Measurements from ENCODE around the gene KRT6C. TPM values are rescaled to one million over a fixed set of nuclear protein-coding genes. Genes with fewer than 3 reads are reported as not detected.
A peak's percentile ranks its signal among the peaks of the same experiment; 100 is the strongest.
"Not testable (repeated sequence)": the region's sequence is repeated elsewhere in the genome, so short reads cannot be mapped to it uniquely, and the experiment has no call there.

The KRT6C gene
- total and polyA plus RNA-seq, 2 experiments from 2014 or later, result not detected

DNA sequence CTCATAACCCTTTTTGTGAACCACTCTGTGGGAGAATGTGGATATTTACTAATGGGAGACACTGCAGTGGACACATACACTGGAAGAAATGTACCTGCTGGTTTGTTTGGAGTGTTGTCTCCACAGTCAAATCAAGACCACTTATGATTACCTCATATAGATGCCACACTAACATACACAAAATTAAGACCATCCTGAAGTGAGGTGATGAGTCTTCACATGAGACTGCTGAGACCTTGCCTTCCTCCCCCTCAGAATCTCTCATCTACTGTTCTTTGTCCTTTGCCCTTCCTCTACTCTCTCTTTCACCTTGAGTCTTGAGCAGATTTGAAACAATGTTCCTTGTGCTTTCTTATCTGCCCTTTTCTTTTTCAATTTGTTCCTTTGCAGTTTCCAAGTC, 15.1 kb upstream of the KRT6C start (continued):
- TF ChIP-seq, protein P1, sequence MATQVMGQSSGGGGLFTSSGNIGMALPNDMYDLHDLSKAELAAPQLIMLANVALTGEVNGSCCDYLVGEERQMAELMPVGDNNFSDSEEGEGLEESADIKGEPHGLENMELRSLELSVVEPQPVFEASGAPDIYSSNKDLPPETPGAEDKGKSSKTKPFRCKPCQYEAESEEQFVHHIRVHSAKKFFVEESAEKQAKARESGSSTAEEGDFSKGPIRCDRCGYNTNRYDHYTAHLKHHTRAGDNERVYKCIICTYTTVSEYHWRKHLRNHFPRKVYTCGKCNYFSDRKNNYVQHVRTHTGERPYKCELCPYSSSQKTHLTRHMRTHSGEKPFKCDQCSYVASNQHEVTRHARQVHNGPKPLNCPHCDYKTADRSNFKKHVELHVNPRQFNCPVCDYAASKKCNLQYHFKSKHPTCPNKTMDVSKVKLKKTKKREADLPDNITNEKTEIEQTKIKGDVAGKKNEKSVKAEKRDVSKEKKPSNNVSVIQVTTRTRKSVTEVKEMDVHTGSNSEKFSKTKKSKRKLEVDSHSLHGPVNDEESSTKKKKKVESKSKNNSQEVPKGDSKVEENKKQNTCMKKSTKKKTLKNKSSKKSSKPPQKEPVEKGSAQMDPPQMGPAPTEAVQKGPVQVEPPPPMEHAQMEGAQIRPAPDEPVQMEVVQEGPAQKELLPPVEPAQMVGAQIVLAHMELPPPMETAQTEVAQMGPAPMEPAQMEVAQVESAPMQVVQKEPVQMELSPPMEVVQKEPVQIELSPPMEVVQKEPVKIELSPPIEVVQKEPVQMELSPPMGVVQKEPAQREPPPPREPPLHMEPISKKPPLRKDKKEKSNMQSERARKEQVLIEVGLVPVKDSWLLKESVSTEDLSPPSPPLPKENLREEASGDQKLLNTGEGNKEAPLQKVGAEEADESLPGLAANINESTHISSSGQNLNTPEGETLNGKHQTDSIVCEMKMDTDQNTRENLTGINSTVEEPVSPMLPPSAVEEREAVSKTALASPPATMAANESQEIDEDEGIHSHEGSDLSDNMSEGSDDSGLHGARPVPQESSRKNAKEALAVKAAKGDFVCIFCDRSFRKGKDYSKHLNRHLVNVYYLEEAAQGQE (IDR thresholded peaks at IDR 0.05; ENCODE audit: unreplicated experiment), result no peak
- TF ChIP-seq, protein P2, sequence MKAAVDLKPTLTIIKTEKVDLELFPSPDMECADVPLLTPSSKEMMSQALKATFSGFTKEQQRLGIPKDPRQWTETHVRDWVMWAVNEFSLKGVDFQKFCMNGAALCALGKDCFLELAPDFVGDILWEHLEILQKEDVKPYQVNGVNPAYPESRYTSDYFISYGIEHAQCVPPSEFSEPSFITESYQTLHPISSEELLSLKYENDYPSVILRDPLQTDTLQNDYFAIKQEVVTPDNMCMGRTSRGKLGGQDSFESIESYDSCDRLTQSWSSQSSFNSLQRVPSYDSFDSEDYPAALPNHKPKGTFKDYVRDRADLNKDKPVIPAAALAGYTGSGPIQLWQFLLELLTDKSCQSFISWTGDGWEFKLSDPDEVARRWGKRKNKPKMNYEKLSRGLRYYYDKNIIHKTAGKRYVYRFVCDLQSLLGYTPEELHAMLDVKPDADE (IDR thresholded peaks at IDR 0.05), result no peak

DNA sequence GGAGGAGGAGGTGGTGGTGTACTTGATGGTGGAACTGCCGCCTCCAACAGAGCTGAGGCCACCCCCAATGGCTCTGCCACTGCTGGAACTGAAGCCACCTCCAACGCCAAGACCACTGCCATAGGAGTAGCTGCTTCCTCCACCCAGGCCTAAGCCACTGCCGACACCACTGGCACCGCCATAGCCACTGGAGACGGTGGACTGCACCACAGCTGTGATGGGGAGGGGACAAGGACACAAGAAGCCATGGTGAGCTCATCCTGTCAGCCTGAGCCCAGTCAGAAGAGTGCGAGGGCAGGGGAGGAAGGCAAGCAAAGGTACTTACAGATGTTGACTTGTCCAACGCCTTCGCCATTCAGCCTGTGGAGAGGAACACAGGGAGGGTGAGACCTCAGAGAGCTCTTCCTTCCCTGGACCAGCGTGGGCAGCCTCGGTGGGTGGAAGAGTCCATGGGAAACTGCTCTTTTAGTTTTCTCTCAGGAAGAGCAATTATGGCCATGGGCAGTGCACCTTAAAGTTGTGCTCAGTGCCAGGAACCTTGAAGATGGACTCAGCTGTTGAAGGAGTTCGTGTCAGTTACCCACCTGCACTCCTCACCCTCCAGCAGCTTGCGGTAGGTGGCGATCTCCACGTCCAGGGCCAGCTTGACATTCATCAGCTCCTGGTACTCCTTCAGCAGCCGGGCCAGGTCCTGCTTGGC, 14.3 kb upstream of the KRT6C start:
- not testable (repeated sequence) for H2AFZ ChIP-seq; H3K4me1 ChIP-seq (ENCODE audit: insufficient read depth); H3K9me2 ChIP-seq (ENCODE audit: insufficient read depth); H3K4me2 ChIP-seq; H3F3A ChIP-seq (replicated peaks; ENCODE audit: low read depth); H3K36me3 Mint-ChIP-seq (ENCODE audit: low read depth); ATAC-seq; H3K79me2 ChIP-seq (replicated peaks; ENCODE audit: insufficient read depth); H3K27ac Mint-ChIP-seq; H3K36me3 ChIP-seq (ENCODE audit: insufficient read depth); H3K27me3 Mint-ChIP-seq (ENCODE audit: insufficient read depth, low read depth, poor library complexity); H3K4me3 ChIP-seq; H3K27ac ChIP-seq (ENCODE audit: low read depth); DNase-seq (ENCODE audit: low spot score); H3K4me1 Mint-ChIP-seq; H3K27me3 ChIP-seq (ENCODE audit: insufficient read depth); H3K4me3 Mint-ChIP-seq; H4K20me1 ChIP-seq (replicated peaks; ENCODE audit: insufficient read depth)
- peaks cover 17% of the 10 kb centered on the region for H3K9me3 Mint-ChIP-seq
- TF ChIP-seq CTCF (conservative IDR thresholded peaks at IDR 0.05; ENCODE audit: low read depth in 2 of 2), result 0 out of 4 replicates have a peak, but pooled peaks of 1 of the 2 experiments have one; percentile 1

GRCh38 chr12:52487211-52487610, 13.6 kb upstream of the KRT6C start:
- no peaks in the 10 kb centered on the region for H3K4me1 ChIP-seq (ENCODE audit: insufficient read depth)
- ATAC-seq (no peak), DNase-seq (ENCODE audit: low spot score) (no peak)
- no peaks in the 10 kb centered on the region for H3K36me3 ChIP-seq (ENCODE audit: insufficient read depth)
- H3F3A ChIP-seq (replicated peaks; ENCODE audit: low read depth), result no peaks in the 10 kb centered on the region
- Mint-ChIP-seq H3K36me3 (ENCODE audit: low read depth) (peaks cover 3% of the 10 kb centered on the region; the same call in 2 of the 3 replicates), H3K9me3 (peaks cover 17% of the 10 kb centered on the region), H3K4me3 (no peak overlapping the region), H3K4me1 (no peaks in the 10 kb centered on the region; the same call in 2 of the 3 replicates), H3K27ac (no peak overlapping the region), H3K27me3 (ENCODE audit: insufficient read depth, low read depth, poor library complexity) (peaks cover 2% of the 10 kb centered on the region)
- no peaks in the 10 kb centered on the region for H4K20me1 ChIP-seq (replicated peaks; ENCODE audit: insufficient read depth)
- H3K27me3 ChIP-seq (ENCODE audit: insufficient read depth), result no peaks in the 10 kb centered on the region
- H3K4me2 ChIP-seq, result no peak overlapping the region
- H2AFZ ChIP-seq, result no peak overlapping the region
- H3K4me3 ChIP-seq, result no peak overlapping the region
- no peak overlapping the region for H3K27ac ChIP-seq (ENCODE audit: low read depth)
- no peaks in the 10 kb centered on the region for H3K9me2 ChIP-seq (ENCODE audit: insufficient read depth)
- no peaks in the 10 kb centered on the region for H3K79me2 ChIP-seq (replicated peaks; ENCODE audit: insufficient read depth)
- TF ChIP-seq ZNF114 (CRISPR knock-in tag; IDR thresholded peaks at IDR 0.05), result no peak
- TF ChIP-seq, protein P1 (IDR thresholded peaks at IDR 0.05; ENCODE audit: unreplicated experiment), result no peak
- TF ChIP-seq EZH2phosphoT487 (IDR thresholded peaks at IDR 0.05; ENCODE audit: unreplicated experiment), result no peak
- no peak for TF ChIP-seq CREB1 (CRISPR knock-in tag; IDR thresholded peaks at IDR 0.05; ENCODE audit: low read depth)
- no peak for TF ChIP-seq CTCF (conservative IDR thresholded peaks at IDR 0.05; ENCODE audit: low read depth in 2 of 2)
- TF ChIP-seq POLR2AphosphoS5 (IDR thresholded peaks at IDR 0.05; ENCODE audit: low read depth), result no peak
- TF ChIP-seq ZNF331 (CRISPR knock-in tag; IDR thresholded peaks at IDR 0.05; ENCODE audit: low read depth), result no peak
- TF ChIP-seq EZH2 (IDR thresholded peaks at IDR 0.05; ENCODE audit: low read depth, unreplicated experiment), result no peak

All from GM23338 (cell line).